Skeletal muscle cell (primary cell): Measurements from ENCODE around the gene NDRG3.
"Not testable (repeated sequence)": the region's sequence is repeated elsewhere in the genome, so short reads cannot be mapped to it uniquely, and the experiment has no call there.

Experiments
- DNase-seq: peaks from one replicate; pipeline ENCODE4 v3.0.0-alpha.2; 2010; ENCODE audit warnings: low read depth
- H3K4me3 ChIP-seq: 2 replicates; pipeline ENCODE4 v1.5.1; 2011; ENCODE audit warnings: low read depth, mild to moderate bottlenecking, control low read depth, low read length, moderate library complexity

Gene NDRG3

GRCh38 chr20:36624944-36625324 is 121.0 kb downstream of the NDRG3 start:
- no peak for DNase-seq
- no peak overlapping the region for H3K4me3 ChIP-seq

GRCh38 chr20:36624068-36624943 is 121.6 kb downstream of the NDRG3 start:
- DNase-seq: no peak

DNA sequence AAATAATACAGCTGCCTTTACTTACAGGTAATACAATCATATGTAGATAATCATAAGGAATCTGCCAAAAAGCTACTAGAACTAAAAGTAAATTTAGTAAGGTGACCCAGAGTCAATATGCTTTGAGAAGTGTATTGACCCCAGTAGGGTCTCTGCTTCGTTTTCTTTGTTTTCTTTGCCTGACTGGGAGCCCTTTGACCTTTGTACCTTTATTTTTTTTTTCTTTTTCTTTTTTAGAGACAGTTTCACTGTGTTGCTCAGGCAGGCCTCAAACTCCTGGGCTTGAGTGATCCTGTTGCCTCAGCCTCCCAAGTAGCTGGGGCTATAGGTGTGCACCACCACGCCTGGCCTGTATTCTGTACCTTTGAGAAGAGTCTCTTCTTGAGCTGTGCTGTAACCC is 122.4 kb downstream of the NDRG3 start:
- no peak for DNase-seq
- H3K4me3 ChIP-seq: no peak overlapping the region

More at GRCh38 chr20:36624068-36624943, 121.6 kb downstream of the NDRG3 start:
- no peak overlapping the region for H3K4me3 ChIP-seq

DNA sequence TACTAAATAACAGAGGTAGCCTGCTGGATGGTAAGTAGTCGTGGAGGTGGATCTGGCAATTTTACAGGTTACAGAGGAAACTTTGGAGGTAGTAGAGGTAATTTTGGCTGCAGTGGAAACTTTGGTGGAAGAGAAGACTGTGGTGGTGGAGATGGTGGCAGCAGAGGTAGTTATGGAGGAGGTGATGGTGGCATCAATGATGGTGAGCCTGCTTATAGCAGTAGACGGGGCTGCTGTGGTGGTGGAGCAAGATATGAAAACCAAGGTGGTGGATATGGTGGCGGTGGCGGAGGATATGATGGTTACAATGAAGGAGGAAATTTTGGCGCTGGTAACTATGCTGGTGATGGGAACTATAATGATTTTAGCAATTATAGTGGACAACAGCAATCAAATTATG is 125.0 kb downstream of the NDRG3 start:
- DNase-seq: no peak
- no peak overlapping the region for H3K4me3 ChIP-seq

DNA sequence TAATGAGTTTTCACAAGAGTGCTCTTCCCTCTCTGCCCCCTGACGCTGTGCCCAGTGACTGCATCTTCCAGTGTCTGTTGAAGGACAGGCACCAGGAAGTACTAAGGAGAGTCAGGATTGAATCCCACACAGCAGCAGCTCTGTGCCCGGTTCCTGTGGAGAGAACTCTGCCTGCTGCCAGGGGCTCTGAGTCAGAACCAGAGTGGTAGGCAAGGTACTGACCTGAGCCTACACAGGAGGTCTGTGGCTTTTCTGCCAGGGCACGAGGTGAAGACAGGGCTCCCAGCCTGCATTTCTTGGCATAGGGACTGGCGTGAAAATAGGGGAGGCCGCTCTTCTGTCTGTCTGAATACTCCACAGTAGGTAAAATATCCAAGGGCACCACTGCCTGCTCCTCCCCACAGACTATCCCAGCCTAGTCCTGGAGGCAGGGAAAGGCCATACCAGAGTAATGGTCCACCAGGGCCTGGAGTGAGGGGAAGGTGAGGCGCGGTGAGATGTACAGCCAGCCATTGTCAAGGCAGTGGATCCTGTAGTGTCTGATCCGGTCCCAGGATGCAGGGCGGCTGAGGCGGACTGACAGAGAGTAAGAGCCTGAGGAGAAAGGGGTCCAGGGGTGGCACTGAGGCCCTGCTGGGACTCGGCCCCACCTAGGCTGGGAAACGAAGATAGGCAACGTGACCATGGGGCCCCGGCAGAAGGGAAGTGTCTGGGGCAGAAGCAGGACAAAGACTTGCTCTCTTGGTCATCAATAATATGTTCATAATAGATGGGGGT is 130.9 kb downstream of the NDRG3 start:
- H3K4me3 ChIP-seq: no peak overlapping the region
- DNase-seq: no peak

DNA sequence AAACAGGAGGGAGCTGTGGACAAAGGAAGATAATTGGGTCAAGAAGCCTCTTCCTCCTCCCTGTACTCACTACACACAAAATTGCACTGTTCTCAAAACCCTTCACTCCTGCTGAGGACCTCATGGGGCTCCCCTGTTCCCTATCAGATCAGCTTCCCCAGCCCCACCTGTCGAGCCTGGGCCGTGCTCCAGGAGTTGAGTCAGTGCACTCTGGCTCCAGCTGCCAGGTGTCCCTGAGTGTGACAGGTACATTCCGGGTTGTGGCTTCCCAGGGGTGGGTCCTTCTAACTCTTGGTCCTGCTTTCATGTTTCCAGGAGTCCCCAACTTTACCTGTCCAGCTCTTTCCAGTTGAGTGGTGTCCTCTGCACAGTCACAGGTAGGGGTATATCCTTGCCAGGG is 131.9 kb downstream of the NDRG3 start:
- DNase-seq: no peak
- H3K4me3 ChIP-seq: no peak overlapping the region

- no peak for DNase-seq
- H3K4me3 ChIP-seq: no peak overlapping the region
These were observed 134.3 kb downstream of the NDRG3 start for GRCh38 chr20:36611625-36612024.

- H3K4me3 ChIP-seq, DNase-seq: not testable (repeated sequence)
These were observed 137.5 kb downstream of the NDRG3 start for GRCh38 chr20:36608388-36608728.

DNA sequence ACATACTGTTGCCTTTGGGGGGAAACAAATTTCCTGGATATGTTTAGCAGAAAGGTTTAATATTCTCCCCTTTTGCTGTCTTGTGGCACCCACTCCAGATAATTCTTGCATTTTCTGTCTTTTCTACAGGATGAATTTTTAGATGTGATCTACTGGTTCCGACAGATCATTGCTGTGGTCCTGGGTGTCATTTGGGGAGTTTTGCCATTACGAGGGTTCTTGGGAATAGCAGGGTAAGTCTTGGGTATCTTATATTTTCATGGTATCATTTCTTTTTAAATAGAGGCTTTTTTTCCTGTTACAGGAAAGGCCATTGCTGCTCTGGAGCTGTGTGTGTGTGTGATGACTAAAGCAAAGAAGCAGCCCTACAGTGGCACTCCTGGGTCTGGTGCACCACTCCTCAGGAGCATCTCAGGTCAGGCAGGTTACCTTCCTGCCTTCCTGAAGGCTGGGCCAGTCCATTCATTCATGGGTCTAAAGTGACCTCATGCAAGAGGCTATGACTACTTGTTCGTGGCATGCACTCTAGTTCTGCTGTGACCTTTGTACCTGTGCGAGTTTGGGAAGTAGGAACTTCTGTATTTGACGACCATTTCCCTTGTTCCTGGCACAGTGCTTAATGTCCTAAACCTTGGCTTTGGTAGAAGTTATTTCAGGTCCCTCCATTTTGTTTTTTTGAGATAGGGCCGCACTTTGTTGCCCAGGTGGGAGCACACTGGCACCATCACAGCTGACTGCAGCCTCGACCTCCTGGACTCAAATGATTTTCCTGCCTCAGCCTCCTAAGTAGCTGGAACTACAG is 138.1 kb downstream of the NDRG3 start:
- no peak for DNase-seq
- H3K4me3 ChIP-seq: no peak overlapping the region

DNA sequence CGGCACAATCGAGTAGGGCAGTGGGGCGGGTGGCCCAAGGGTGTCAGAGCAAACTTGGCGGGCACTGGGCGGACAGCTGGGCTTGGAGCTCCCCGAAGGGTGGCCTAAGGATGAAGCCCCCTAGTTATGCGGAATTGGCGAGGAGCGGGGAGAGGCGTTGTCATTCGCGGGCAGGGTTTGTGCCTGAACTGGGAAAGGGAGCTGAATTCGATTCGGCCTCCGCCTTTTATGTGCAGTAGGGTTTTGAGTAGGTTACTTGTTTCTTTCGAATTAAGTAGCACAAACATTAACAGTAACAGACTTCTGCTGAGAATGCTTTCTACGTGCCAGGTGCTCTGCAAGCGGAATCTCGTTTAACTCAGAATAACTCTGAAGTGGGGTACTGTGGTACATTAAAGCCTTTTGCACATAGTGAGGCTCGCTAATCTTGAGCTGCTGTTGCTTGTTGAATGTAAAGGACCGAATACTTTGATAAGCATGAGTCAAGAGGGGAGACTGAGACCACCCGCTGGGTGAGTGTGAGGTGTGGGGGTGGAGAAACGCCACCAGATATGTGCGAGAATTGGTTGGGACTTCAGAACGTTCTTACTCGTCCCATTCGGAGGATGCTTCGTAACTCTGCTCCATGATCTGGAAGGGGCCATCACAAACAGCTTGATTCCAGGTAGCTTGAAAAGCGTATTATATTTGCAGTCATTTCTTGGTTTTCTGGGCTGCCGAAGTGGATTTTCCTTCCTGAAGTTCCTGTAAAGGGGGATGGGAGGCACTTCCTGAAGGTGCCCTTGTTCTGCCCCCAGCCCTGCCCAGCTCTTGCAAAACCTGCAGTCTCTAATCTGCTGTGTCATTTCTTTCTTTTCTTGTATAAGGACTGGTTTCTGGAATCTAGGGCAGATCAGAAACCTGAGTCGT is 139.5 kb downstream of the NDRG3 start:
- peak overlapping the region; percentile 99 for H3K4me3 ChIP-seq
- DNase-seq: no peak

DNA sequence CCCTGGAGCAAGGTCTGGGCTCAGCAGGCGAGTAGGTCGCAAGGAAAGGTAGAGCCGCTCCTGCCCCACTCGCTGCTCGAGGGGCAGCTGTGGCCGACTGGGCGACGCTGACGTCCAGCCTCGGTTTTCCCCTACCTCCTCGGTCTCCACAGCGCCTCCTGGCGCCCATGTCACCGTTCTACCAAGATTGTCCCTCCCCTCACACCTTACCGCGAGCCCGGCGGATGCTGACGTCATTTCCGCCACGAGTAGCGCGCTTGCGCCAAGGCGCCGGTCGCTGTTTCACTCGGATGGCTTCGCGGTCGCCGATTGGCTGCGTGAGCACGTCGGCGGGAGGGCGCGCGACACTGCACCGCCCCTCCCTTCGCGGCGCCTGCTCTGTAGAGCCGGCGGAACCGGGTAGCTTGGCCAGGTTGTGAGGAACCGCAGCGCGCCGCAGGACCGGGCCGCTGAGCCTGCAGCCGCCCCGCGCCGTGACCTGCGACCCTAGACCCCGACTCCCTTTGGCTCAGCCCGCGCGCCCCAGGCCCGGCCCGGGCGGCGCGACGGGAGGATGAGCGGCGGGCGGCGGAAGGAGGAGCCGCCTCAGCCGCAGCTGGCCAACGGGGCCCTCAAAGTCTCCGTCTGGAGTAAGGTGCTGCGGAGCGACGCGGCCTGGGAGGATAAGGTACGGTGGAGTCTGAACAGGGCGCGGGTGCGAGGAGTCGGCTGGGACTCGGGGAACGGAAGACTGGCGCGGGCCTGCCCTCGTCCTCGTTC is 140.3 kb downstream of the NDRG3 start, which contains the start of gene RAB5IF:
Gene RAB5IF, plus strand, starts transcription at position 381 of the 759 bp plus-strand sequence. Its CDS starts 173 bp downstream, at position 554.
- peak; percentile 95 for DNase-seq
- H3K4me3 ChIP-seq: peak within 1 kb of the TSS; percentile 99

- H3K4me3 ChIP-seq: peak overlapping the region; percentile 34
- no peak for DNase-seq
These were observed 140.9 kb downstream of the NDRG3 start for GRCh38 chr20:36604952-36605398.
